NCI-H187 treated with DMSO at 0.1 percent for 48 hours (cell line): Measurements from ENCODE around the gene NCK1.
"Not testable (repeated sequence)": the region's sequence is repeated elsewhere in the genome, so short reads cannot be mapped to it uniquely, and the experiment has no call there.

Experiments used
- DNase-seq: peaks from one replicate; lab custom pipeline; 2025; lab: John Stamatoyannopoulos, UW

The NCK1 gene

DNA sequence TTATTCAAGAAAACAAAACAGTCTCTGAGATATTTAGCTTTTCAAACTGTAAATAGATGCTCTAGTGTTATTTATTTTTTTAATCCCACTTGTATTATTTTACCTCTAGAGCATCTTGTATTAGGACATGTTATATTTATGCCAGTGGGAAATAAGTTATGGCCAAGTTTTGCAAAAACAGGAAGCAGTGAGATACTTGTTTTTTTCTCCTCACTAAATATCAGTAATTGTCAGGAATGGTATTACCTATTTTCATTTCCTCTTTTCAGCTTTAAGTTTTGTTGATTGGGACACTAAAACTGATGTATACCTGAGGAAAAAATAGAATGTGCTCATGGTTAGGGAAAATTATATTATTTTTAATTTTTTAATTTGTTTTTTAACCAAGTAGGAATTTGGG, 87.1 kb downstream of the NCK1 start:
- no peak for DNase-seq

DNA sequence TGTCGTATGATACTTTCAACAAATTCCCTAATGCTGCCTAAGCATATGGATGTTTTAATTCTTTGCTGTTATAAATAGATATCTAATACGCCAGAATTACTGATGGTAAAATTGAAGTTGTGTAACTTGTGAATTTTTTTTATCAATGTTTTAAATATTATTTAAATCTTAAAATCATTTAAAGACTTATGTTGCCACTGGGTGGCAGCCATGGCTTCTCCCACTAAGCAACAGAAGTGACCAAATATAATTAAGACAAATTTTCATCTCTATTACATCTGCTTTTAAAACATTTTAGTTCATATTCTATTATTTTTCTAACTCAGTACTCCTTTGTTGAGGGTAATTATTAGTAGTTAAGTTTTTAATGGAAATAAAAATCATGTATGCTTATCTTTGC, 87.7 kb downstream of the NCK1 start:
- DNase-seq, result no peak

GRCh38 chr3:136950623-136951022, 88.6 kb downstream of the NCK1 start:
- DNase-seq, result no peak

- no peak for DNase-seq
Observed at GRCh38 chr3:136952292-136952691, 90.3 kb downstream of the NCK1 start.

DNA sequence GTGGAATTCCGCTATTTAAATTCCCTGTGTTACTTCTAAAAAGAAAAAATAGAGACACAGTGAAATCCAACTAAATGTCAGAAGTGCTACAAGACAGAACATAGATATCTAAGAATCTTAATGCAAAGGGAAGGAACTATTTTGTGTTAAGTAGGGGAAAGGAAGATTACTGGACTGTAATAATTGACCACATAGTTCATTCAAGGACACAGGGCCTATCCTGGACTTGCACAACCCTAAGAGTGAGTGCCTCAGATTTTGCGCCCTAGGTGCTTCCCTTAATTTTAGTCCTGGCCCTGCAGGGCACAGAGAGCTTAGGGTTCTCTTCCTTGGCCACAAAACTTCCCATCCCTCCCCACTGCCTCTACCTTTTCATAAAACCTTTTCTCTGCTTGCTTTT, 92.2 kb downstream of the NCK1 start:
- no peak for DNase-seq

- DNase-seq, result no peak
Observed at GRCh38 chr3:136954980-136955780, 93.2 kb downstream of the NCK1 start.

DNA sequence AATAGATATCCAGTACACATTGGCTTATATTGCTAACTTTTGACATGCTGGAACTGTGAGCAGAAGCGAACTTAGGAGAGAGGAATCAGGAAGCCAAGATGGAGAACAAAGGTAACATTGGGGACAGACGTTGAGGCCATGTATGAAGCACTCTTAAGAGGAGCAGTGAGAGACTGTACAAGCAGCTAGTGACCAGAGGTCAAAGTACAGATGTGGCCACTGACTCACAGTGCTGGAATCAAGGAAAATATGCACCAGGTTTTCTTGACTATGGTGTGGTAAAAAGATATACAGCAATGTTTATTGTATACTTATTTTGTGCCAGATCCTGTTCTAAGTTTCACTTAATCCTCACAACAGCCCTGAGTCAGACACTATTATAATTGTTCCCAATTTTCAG, 93.8 kb downstream of the NCK1 start:
- DNase-seq, result no peak

GRCh38 chr3:136956971-136957370, 95.0 kb downstream of the NCK1 start:
- DNase-seq, result no peak

DNA sequence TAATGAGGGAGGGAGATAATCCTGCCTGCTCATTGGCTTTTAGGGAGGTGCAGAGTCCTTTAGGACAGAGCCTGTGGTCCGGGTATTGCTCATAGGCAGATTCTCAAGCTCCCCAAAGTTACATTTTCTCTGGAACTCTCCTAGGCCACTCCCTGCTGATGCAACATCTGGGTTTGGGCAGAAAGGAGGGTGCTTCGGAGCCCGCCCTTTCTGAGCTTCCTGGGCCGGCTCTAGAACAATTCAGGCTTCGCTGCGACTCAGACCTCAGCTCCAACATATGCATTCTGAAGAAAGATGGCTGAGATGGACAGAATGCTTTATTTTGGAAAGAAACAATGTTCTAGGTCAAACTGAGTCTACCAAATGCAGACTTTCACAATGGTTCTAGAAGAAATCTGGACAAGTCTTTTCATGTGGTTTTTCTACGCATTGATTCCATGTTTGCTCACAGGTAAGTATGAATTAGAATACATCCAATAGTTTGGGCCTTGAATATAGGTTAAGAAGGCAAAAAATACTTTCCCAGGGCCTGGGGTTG, 95.8 kb downstream of the NCK1 start, which contains the start of gene IL20RB:
Gene IL20RB, plus strand, starts transcription at position 233 of the 538 bp plus-strand sequence. Its CDS starts 131 bp downstream, at position 364.
- DNase-seq, result no peak

GRCh38 chr3:136958939-136959338, 96.9 kb downstream of the NCK1 start:
- no peak for DNase-seq

GRCh38 chr3:136959599-136959998, 97.6 kb downstream of the NCK1 start:
- DNase-seq, result no peak

DNA sequence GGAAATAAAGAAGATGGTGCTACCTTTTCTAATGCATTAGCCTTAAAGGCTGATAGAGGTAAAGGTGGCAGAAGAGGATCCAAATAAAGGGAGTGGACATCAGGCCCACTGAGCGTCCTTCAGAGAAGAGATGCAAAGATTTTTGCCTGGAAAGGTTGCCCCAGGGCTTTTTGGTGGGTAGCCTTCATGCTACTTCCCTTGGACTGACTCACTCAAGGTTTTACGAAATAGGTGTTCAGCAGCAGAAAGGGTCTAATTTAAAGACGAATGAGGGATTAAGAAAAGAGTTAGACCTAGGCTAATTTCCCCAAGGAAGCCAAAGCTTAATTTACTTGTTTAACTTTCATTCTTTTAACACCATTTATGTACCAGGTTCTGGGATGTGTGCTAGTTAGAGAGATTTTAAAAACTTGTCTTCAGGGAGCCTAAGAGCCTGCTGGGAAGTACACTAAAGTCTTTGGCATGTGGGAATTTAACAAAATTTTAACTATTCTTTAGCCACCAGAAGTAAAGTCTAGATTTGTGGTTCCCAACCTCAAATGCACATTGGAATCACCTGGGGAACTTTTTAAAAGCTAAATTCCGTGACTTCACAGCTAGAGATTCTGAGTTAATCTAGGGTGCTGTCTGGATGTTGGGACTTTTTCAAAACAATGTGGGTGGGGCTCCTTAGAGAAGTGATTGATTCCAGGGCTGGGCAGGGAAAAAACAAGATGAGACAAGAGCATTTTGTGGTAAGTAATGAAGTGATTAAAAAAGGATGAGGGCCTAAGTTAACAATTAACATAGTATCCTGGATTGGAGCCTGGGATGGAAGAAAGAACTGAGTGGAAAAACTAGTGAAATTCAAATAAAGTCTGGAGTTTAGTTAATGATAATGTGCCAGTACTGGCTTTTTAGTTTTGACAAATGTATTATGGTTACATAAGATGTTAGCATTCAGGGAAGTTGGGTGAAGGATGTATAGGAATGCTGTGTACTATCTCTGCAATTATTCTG, 99.1 kb downstream of the NCK1 start:
- DNase-seq, result no peak

DNA sequence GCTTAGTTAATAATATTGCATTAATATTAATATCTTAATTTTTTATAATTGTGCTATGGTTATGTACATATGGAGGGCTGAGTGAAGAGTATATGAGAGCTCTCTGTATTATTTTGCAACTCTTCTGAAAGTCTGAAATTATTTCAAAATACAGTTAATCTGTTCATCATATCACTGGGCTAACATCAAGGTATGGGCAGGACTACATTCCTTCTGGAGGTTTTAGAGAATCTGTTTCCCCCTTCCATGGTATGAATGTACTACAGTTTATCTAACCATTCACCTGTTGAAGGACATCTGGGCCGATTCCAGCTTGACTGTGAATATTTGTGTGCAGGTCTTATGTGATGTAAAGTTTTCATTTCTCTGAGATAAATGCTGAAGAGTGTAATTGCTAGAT, 100.9 kb downstream of the NCK1 start:
- no peak for DNase-seq

DNA sequence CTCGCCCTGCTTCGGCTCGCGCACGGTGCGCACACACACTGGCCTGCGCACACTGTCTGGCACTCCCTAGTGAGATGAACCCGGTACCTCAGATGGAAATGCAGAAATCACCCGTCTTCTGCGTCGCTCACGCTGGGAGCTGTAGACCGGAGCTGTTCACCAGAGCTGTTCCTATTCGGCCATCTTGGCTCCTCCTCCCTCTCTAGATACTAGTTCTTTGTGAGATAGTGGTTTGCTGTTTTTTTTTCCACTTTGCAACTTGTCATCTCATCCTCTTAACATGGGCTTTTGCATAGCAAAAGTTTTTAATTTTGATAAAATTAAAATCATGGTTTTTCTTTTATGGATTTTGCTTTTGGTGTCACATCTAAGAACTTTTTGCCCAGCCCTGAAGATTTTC, 107.5 kb downstream of the NCK1 start:
- not testable (repeated sequence) for DNase-seq

- DNase-seq, result no peak
Observed at GRCh38 chr3:136973352-136973751, 111.3 kb downstream of the NCK1 start.

GRCh38 chr3:136974670-136975069, 112.7 kb downstream of the NCK1 start:
- no peak for DNase-seq

- DNase-seq, result no peak
Observed at GRCh38 chr3:136979204-136979603, 117.2 kb downstream of the NCK1 start.

GRCh38 chr3:136979684-136980083, 117.7 kb downstream of the NCK1 start:
- no peak for DNase-seq

GRCh38 chr3:136982033-136982432, 120.0 kb downstream of the NCK1 start:
- no peak for DNase-seq

GRCh38 chr3:136982520-136983138, 120.6 kb downstream of the NCK1 start:
- DNase-seq, result no peak

- DNase-seq, result no peak
Observed at GRCh38 chr3:136984837-136985236, 122.8 kb downstream of the NCK1 start.

- DNase-seq, result not testable (repeated sequence)
Observed at GRCh38 chr3:136987398-136987980, 125.5 kb downstream of the NCK1 start.
